GM23338 (cell line): ENCODE results near the gene NSD1. TPM values are rescaled to one million over a fixed set of nuclear protein-coding genes. Genes with fewer than 3 reads are reported as not detected.

Experiments
- ATAC-seq: fragments of 200-7000 bp; cut with Tn5 transposase; 3 replicates; pipeline ENCODE4 v1.9.1; 2020
- DNase-seq: peaks from one replicate; pipeline ENCODE4 v3.0.0-alpha.2; 2015; ENCODE audit warnings: low spot score
- H2AFZ ChIP-seq: fragments of 200-600 bp; sonication (generic); 2 replicates; pipeline ENCODE4 v1.8.0; 2016; ENCODE audit warnings: antibody characterized with exemption, mild to moderate bottlenecking, moderate library complexity
- H3F3A ChIP-seq: fragments of 200-600 bp; sonication (generic); replicated peaks from 2 replicates; pipeline ENCODE4 v1.8.0; 2017; ENCODE audit warnings: antibody characterized with exemption, mixed run types, low read depth
- H3K27ac ChIP-seq: fragments of 200-600 bp; sonication (generic); 2 replicates; pipeline ENCODE4 v1.6.1; 2016; ENCODE audit warnings: low read depth
- H3K27me3 ChIP-seq: fragments of 200-600 bp; sonication (generic); 2 replicates; pipeline ENCODE4 v1.8.0; 2016; ENCODE audit warnings: mild to moderate bottlenecking, mixed run types, moderate library complexity; ENCODE audit not compliant: insufficient read depth
- H3K36me3 ChIP-seq: fragments of 200-600 bp; sonication (generic); 2 replicates; pipeline ENCODE4 v1.8.0; 2016; ENCODE audit warnings: mild to moderate bottlenecking; ENCODE audit not compliant: insufficient read depth
- H3K4me1 ChIP-seq: fragments of 200-600 bp; sonication (generic); 2 replicates; pipeline ENCODE4 v1.8.0; 2016; ENCODE audit warnings: mild to moderate bottlenecking, moderate library complexity; ENCODE audit not compliant: insufficient read depth
- H3K4me2 ChIP-seq: fragments of 200-600 bp; sonication (generic); 2 replicates; pipeline ENCODE4 v1.7.1; 2017; ENCODE audit warnings: mixed run types
- H3K4me3 ChIP-seq: fragments of 200-600 bp; sonication (generic); 2 replicates; pipeline ENCODE4 v1.6.1; 2016; ENCODE audit warnings: mixed run types
- H3K79me2 ChIP-seq: fragments of 200-600 bp; sonication (generic); replicated peaks from 2 replicates; pipeline ENCODE4 v1.8.0; 2017; ENCODE audit warnings: mild to moderate bottlenecking; ENCODE audit not compliant: insufficient read depth
- H3K9me2 ChIP-seq: fragments of 200-600 bp; sonication (generic); 2 replicates; pipeline ENCODE4 v1.8.0; 2017; ENCODE audit not compliant: insufficient read depth
- H4K20me1 ChIP-seq: fragments of 200-600 bp; sonication (generic); replicated peaks from 2 replicates; pipeline ENCODE4 v1.8.0; 2017; ENCODE audit warnings: mild to moderate bottlenecking; ENCODE audit not compliant: insufficient read depth
- H3K27ac Mint-ChIP-seq: 2 replicates; pipeline ENCODE4 v1.8.0; 2020; ENCODE audit warnings: inconsistent platforms, mild to moderate bottlenecking, moderate library complexity, mixed read lengths
- H3K27me3 Mint-ChIP-seq: 3 replicates; pipeline ENCODE4 v1.8.0; 2022; ENCODE audit warnings: low read depth, mild to moderate bottlenecking, moderate library complexity, mixed read lengths, inconsistent platforms; ENCODE audit not compliant: insufficient read depth, poor library complexity
- H3K36me3 Mint-ChIP-seq: 3 replicates; pipeline ENCODE4 v1.8.0; 2021; ENCODE audit warnings: low read depth, mild to moderate bottlenecking, inconsistent platforms, moderate library complexity, mixed read lengths
- H3K4me1 Mint-ChIP-seq: 3 replicates; pipeline ENCODE4 v1.8.0; 2020; ENCODE audit warnings: mild to moderate bottlenecking, inconsistent platforms, mixed read lengths
- H3K4me3 Mint-ChIP-seq: 3 replicates; pipeline ENCODE4 v1.8.0; 2021; ENCODE audit warnings: moderate library complexity, mild to moderate bottlenecking, inconsistent platforms, mixed read lengths
- H3K9me3 Mint-ChIP-seq: 3 replicates; pipeline ENCODE4 v1.8.0; 2020; ENCODE audit warnings: moderate library complexity, mild to moderate bottlenecking, inconsistent platforms, mixed read lengths
- EZH2 ChIP-seq: fragments of 200-600 bp; sonication (generic); IDR thresholded peaks from one replicate; pipeline ENCODE4 v1.8.0; 2017; ENCODE audit warnings: antibody characterized with exemption, mild to moderate bottlenecking, low read depth; ENCODE audit not compliant: unreplicated experiment
- EZH2phosphoT487 ChIP-seq: fragments of 200-600 bp; sonication (generic); IDR thresholded peaks from one replicate; pipeline ENCODE4 v1.8.1; 2018; ENCODE audit warnings: antibody characterized with exemption; ENCODE audit not compliant: unreplicated experiment
- NANOG ChIP-seq: IDR thresholded peaks from 2 replicates; pipeline ENCODE4 v1.6.1; 2016; ENCODE audit warnings: antibody characterized with exemption, borderline replicate concordance
- POLR2AphosphoS5 ChIP-seq: IDR thresholded peaks from 2 replicates; pipeline ENCODE4 v1.6.1; 2016; ENCODE audit warnings: antibody characterized with exemption, low read depth
- STAT1 ChIP-seq: IDR thresholded peaks from one replicate; pipeline ENCODE4 v1.6.1; 2016; ENCODE audit warnings: antibody characterized with exemption; ENCODE audit not compliant: unreplicated experiment
- ZNF331 ChIP-seq: fragments of 250-450 bp; sonication (Bioruptor Pico); IDR thresholded peaks from 2 replicates; pipeline ENCODE4 v1.5.0; 2020; ENCODE audit warnings: low read depth, mild to moderate bottlenecking, moderate library complexity
- polyA plus RNA-seq: library from polyadenylated mRNA; unstranded; fragments of >200 nt; fragmentation: Nextera tagmentation; extraction: Ambion mirVana; gene quantifications from 2 replicates; pipeline ENCODE4 v1.2.1, GENCODE V29; 2016
- total RNA-seq: library from RNA; depleted of rRNA; stranded (reverse); fragments of >200 nt; shearing (Covaris generic); gene quantifications from 2 replicates; pipeline ENCODE4 v1.2.3, GENCODE V29; 2014
- TF ChIP-seq, protein P1 (sequence below): fragments of 250-450 bp; sonication (Bioruptor Pico); IDR thresholded peaks from 2 replicates; pipeline ENCODE4 v1.5.0; 2020; ENCODE audit warnings: mild to moderate bottlenecking, moderate library complexity
- TF ChIP-seq, protein P2 (sequence below), 2 experiments: fragments of 200-600 bp in 1 of 2; sonication (generic) in 1 of 2; conservative IDR thresholded peaks; 2 replicates each; pipeline versions ENCODE4 v1.5.1 to v1.6.1; 2016 to 2017; ENCODE audit warnings: antibody characterized with exemption in 2 of 2, low read depth in 2 of 2, mild to moderate bottlenecking in 2 of 2, moderate library complexity in 1 of 2
- TF ChIP-seq, protein P3 (sequence below): IDR thresholded peaks from one replicate; pipeline ENCODE4 v1.6.1; 2018; ENCODE audit warnings: antibody characterized with exemption; ENCODE audit not compliant: unreplicated experiment

Gene NSD1
- total and polyA plus RNA-seq, 2 experiments from 2014 or later = 96.4 to 106 TPM

DNA sequence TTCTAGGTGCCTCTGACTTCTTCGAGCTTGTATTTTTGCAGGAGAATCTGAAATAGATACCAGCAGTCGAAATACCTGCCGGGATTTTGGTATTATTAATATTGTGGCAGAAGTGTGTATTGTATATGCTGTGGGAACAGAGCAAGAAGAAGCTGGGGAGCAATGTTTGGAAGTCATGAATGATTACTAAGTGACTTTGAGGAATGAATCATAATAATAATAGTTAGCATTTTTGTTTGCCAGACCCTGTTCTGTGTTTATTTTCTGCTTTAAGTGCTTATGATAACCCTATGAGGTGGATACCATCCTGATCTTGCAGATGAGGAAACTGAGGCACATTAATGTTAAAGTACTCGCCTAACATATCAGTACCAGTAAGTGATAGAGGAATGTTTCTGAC, 137.5 kb downstream of the NSD1 start (continued):
- TF ChIP-seq, protein P1, sequence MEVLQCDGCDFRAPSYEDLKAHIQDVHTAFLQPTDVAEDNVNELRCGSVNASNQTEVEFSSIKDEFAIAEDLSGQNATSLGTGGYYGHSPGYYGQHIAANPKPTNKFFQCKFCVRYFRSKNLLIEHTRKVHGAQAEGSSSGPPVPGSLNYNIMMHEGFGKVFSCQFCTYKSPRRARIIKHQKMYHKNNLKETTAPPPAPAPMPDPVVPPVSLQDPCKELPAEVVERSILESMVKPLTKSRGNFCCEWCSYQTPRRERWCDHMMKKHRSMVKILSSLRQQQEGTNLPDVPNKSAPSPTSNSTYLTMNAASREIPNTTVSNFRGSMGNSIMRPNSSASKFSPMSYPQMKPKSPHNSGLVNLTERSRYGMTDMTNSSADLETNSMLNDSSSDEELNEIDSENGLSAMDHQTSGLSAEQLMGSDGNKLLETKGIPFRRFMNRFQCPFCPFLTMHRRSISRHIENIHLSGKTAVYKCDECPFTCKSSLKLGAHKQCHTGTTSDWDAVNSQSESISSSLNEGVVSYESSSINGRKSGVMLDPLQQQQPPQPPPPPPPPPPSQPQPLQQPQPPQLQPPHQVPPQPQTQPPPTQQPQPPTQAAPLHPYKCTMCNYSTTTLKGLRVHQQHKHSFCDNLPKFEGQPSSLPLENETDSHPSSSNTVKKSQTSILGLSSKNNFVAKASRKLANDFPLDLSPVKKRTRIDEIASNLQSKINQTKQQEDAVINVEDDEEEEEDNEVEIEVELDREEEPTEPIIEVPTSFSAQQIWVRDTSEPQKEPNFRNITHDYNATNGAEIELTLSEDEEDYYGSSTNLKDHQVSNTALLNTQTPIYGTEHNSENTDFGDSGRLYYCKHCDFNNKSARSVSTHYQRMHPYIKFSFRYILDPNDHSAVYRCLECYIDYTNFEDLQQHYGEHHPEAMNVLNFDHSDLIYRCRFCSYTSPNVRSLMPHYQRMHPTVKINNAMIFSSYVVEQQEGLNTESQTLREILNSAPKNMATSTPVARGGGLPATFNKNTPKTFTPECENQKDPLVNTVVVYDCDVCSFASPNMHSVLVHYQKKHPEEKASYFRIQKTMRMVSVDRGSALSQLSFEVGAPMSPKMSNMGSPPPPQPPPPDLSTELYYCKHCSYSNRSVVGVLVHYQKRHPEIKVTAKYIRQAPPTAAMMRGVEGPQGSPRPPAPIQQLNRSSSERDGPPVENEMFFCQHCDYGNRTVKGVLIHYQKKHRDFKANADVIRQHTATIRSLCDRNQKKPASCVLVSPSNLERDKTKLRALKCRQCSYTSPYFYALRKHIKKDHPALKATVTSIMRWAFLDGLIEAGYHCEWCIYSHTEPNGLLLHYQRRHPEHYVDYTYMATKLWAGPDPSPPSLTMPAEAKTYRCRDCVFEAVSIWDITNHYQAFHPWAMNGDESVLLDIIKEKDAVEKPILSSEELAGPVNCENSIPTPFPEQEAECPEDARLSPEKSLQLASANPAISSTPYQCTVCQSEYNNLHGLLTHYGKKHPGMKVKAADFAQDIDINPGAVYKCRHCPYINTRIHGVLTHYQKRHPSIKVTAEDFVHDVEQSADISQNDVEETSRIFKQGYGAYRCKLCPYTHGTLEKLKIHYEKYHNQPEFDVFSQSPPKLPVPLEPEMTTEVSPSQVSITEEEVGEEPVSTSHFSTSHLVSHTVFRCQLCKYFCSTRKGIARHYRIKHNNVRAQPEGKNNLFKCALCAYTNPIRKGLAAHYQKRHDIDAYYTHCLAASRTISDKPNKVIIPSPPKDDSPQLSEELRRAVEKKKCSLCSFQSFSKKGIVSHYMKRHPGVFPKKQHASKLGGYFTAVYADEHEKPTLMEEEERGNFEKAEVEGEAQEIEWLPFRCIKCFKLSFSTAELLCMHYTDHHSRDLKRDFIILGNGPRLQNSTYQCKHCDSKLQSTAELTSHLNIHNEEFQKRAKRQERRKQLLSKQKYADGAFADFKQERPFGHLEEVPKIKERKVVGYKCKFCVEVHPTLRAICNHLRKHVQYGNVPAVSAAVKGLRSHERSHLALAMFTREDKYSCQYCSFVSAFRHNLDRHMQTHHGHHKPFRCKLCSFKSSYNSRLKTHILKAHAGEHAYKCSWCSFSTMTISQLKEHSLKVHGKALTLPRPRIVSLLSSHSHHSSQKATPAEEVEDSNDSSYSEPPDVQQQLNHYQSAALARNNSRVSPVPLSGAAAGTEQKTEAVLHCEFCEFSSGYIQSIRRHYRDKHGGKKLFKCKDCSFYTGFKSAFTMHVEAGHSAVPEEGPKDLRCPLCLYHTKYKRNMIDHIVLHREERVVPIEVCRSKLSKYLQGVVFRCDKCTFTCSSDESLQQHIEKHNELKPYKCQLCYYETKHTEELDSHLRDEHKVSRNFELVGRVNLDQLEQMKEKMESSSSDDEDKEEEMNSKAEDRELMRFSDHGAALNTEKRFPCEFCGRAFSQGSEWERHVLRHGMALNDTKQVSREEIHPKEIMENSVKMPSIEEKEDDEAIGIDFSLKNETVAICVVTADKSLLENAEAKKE (CRISPR knock-in tag) = no peak

DNA sequence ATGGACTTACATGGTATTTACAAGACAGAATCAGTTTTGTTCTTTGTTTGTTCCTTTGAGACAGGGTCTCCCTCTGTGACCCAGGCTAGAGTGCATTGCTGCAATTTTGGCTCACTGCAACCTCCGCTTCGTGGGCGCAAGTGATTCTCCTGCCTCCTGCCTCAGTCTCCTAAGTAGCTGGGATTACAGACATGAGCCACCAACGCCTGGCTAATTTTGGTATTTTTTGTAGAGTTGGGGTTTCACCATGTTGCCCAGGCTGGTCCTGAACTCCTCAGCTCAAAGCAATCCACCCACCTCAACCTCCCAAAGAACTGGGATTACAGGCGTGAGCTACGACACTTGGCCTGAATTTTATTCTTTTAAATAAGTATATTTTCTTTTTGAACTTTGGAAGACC, 142.3 kb downstream of the NSD1 start:
- H3K27me3 Mint-ChIP-seq = no peaks in the 10 kb centered on the region
- H3K27ac ChIP-seq = no peak overlapping the region
- DNase-seq (no peak), ATAC-seq (no peak)
- peaks cover 62% of the 10 kb centered on the region for H3K36me3 ChIP-seq
- H3K4me3 Mint-ChIP-seq = no peak overlapping the region
- H3K9me3 Mint-ChIP-seq = no peaks in the 10 kb centered on the region; the same call in 2 of the 3 replicates
- no peak overlapping the region for H3K27ac Mint-ChIP-seq
- peaks cover 4% of the 10 kb centered on the region; the same call in 1 of the 2 replicates for H3K79me2 ChIP-seq
- peaks cover 11% of the 10 kb centered on the region; the same call in 1 of the 2 replicates for H3F3A ChIP-seq
- no peaks in the 10 kb centered on the region for H3K4me1 ChIP-seq
- no peaks in the 10 kb centered on the region for H3K4me1 Mint-ChIP-seq
- H3K36me3 Mint-ChIP-seq = peaks cover 85% of the 10 kb centered on the region
- H2AFZ ChIP-seq = no peak overlapping the region
- H3K27me3 ChIP-seq = no peaks in the 10 kb centered on the region
- H3K9me2 ChIP-seq = no peaks in the 10 kb centered on the region
- TF ChIP-seq STAT1 (no peak), EZH2 (no peak), ZNF331 (CRISPR knock-in tag) (no peak)
- peaks cover 16% of the 10 kb centered on the region for H4K20me1 ChIP-seq
- no peak overlapping the region for H3K4me3 ChIP-seq
- no peak overlapping the region for H3K4me2 ChIP-seq

DNA sequence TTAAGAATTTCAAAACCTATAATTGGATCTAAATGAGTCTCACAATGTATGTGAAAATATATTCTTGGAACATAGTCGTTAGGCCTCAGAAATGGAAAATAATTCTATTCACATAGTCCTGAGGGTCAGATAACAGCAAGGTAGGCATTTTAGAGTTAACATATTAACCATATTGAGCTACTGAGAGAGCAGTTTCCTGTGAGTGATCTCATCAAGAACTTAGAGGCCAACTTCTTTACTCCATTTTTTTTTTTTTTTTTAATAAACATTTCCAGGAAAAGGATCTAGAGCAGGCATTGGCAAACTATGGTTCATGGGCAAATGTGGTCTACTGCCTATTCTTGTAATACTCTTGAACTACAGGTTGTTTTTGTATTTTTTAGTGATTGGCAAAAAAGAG, 143.3 kb downstream of the NSD1 start:
- Histone ChIP-seq H2AFZ (no peak overlapping the region), H3K4me1 (no peaks in the 10 kb centered on the region), H4K20me1 (peaks cover 17% of the 10 kb centered on the region), H3K36me3 (peaks cover 65% of the 10 kb centered on the region), H3F3A (peaks cover 11% of the 10 kb centered on the region; the same call in 1 of the 2 replicates), H3K4me3 (no peak overlapping the region), H3K27ac (no peak overlapping the region), H3K27me3 (no peaks in the 10 kb centered on the region), H3K9me2 (no peaks in the 10 kb centered on the region), H3K79me2 (0 out of 2 replicates have a peak, but pooled peaks cover 4% of the 10 kb centered on the region), H3K4me2 (no peak overlapping the region)
- no peaks in the 10 kb centered on the region for H3K9me3 Mint-ChIP-seq
- ATAC-seq = no peak
- H3K36me3 Mint-ChIP-seq = peaks cover 84% of the 10 kb centered on the region
- H3K27ac Mint-ChIP-seq = no peak overlapping the region
- DNase-seq = no peak
- no peak overlapping the region for H3K4me3 Mint-ChIP-seq
- no peaks in the 10 kb centered on the region for H3K4me1 Mint-ChIP-seq
- no peaks in the 10 kb centered on the region for H3K27me3 Mint-ChIP-seq
- TF ChIP-seq NANOG = no peak
- TF ChIP-seq, protein P2, sequence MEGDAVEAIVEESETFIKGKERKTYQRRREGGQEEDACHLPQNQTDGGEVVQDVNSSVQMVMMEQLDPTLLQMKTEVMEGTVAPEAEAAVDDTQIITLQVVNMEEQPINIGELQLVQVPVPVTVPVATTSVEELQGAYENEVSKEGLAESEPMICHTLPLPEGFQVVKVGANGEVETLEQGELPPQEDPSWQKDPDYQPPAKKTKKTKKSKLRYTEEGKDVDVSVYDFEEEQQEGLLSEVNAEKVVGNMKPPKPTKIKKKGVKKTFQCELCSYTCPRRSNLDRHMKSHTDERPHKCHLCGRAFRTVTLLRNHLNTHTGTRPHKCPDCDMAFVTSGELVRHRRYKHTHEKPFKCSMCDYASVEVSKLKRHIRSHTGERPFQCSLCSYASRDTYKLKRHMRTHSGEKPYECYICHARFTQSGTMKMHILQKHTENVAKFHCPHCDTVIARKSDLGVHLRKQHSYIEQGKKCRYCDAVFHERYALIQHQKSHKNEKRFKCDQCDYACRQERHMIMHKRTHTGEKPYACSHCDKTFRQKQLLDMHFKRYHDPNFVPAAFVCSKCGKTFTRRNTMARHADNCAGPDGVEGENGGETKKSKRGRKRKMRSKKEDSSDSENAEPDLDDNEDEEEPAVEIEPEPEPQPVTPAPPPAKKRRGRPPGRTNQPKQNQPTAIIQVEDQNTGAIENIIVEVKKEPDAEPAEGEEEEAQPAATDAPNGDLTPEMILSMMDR (conservative IDR thresholded peaks at IDR 0.05; ENCODE audit: low read depth in 2 of 2) = no peak
- TF ChIP-seq EZH2phosphoT487 = no peak
- TF ChIP-seq POLR2AphosphoS5 = no peak
- TF ChIP-seq, protein P3, sequence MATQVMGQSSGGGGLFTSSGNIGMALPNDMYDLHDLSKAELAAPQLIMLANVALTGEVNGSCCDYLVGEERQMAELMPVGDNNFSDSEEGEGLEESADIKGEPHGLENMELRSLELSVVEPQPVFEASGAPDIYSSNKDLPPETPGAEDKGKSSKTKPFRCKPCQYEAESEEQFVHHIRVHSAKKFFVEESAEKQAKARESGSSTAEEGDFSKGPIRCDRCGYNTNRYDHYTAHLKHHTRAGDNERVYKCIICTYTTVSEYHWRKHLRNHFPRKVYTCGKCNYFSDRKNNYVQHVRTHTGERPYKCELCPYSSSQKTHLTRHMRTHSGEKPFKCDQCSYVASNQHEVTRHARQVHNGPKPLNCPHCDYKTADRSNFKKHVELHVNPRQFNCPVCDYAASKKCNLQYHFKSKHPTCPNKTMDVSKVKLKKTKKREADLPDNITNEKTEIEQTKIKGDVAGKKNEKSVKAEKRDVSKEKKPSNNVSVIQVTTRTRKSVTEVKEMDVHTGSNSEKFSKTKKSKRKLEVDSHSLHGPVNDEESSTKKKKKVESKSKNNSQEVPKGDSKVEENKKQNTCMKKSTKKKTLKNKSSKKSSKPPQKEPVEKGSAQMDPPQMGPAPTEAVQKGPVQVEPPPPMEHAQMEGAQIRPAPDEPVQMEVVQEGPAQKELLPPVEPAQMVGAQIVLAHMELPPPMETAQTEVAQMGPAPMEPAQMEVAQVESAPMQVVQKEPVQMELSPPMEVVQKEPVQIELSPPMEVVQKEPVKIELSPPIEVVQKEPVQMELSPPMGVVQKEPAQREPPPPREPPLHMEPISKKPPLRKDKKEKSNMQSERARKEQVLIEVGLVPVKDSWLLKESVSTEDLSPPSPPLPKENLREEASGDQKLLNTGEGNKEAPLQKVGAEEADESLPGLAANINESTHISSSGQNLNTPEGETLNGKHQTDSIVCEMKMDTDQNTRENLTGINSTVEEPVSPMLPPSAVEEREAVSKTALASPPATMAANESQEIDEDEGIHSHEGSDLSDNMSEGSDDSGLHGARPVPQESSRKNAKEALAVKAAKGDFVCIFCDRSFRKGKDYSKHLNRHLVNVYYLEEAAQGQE = no peak
- TF ChIP-seq STAT1 = no peak
